WI38 (cell line): ENCODE data around the gene MRPL2.
"Not testable (repeated sequence)": the region's sequence is repeated elsewhere in the genome, so short reads cannot be mapped to it uniquely, and the experiment has no call there.

Experiments
- H3K4me3 ChIP-seq: 2 replicates; pipeline ENCODE4 v1.5.1; 2011; ENCODE audit warnings: low read depth, mild to moderate bottlenecking, control low read depth, low read length
- CTCF ChIP-seq: IDR thresholded peaks from 2 replicates; pipeline ENCODE4 v1.5.1; 2012; ENCODE audit warnings: low read depth, mild to moderate bottlenecking, control low read depth, low read length

The MRPL2 gene

GRCh38 chr6:43090559-43090956, 31.3 kb upstream of the MRPL2 start:
- no peak overlapping the region for H3K4me3 ChIP-seq
- no peak for TF ChIP-seq CTCF

- TF ChIP-seq CTCF = no peak
- no peak overlapping the region for H3K4me3 ChIP-seq
These were observed 30.8 kb upstream of the MRPL2 start for GRCh38 chr6:43089874-43090558.

- TF ChIP-seq CTCF = no peak
- no peak overlapping the region for H3K4me3 ChIP-seq
These were observed 30.2 kb upstream of the MRPL2 start for GRCh38 chr6:43089467-43089866.

GRCh38 chr6:43088654-43089056, 29.4 kb upstream of the MRPL2 start:
- no peak overlapping the region for H3K4me3 ChIP-seq
- TF ChIP-seq CTCF = no peak

- no peak for TF ChIP-seq CTCF
- no peak overlapping the region for H3K4me3 ChIP-seq
These were observed 26.9 kb upstream of the MRPL2 start for GRCh38 chr6:43086022-43086658.

- H3K4me3 ChIP-seq = no peak overlapping the region
- no peak for TF ChIP-seq CTCF
These were observed 23.8 kb upstream of the MRPL2 start for GRCh38 chr6:43082806-43083655.

- not testable (repeated sequence) for H3K4me3 ChIP-seq
These were observed 22.7 kb upstream of the MRPL2 start for GRCh38 chr6:43081922-43082321.
